Naive thymus-derived CD8-positive, alpha-beta T cell (primary cell): ENCODE measurements around the gene RALGAPA2. TPM values are rescaled to one million over a fixed set of nuclear protein-coding genes. Genes with fewer than 3 reads are reported as not detected.

Experiments used
- ATAC-seq, 2 donors: fragments of 150-1000 bp; cut with Tn5 transposase in 1 of 2; sonication (Bioruptor Pico), chemical (Tn5 transposase) in 1 of 2; 1 replicate in 1 of 2; 2 replicates in 1 of 2; pipeline ENCODE4 v1.10.0; 2021; ENCODE audit warnings: mild to moderate bottlenecking in 2 of 2, moderate library complexity in 2 of 2
- POLR2A ChIA-PET: fragments of 350-600 bp; sonication (Branson Sonifier 250); formaldehyde crosslinking; loops from one replicate; lab custom pipeline; 2021; ENCODE audit warnings: antibody characterized with exemption; lab: Charles Lee
- DNase-seq, 10 donors: peaks; one replicate each; pipeline versions ENCODE4 v3.0.0 to v3.0.0-alpha.2; 2020 to 2022
- H3K27ac Mint-ChIP-seq, 10 donors: one replicate each; pipeline ENCODE4 v1.8.0; 2020 to 2022; ENCODE audit warnings: mild to moderate bottlenecking in 10 of 10, mixed read lengths in 10 of 10, moderate library complexity in 4 of 10, inconsistent platforms in 1 of 10
- H3K27me3 Mint-ChIP-seq, 5 donors: one replicate each; pipeline ENCODE4 v1.8.0; 2021 to 2022; ENCODE audit warnings: mixed read lengths in 5 of 5
- H3K36me3 Mint-ChIP-seq, 3 donors: one replicate each; pipeline ENCODE4 v1.8.0; 2020 to 2022; ENCODE audit warnings: mixed read lengths in 3 of 3, mild to moderate bottlenecking in 2 of 3, inconsistent platforms in 1 of 3
- H3K4me1 Mint-ChIP-seq, 4 donors: one replicate each; pipeline ENCODE4 v1.8.0; 2021 to 2022; ENCODE audit warnings: mixed read lengths in 4 of 4
- H3K4me3 Mint-ChIP-seq, 10 donors: one replicate each; pipeline ENCODE4 v1.8.0; 2020 to 2022; ENCODE audit warnings: mild to moderate bottlenecking in 10 of 10, mixed read lengths in 10 of 10, moderate library complexity in 6 of 10, inconsistent platforms in 1 of 10
- H3K9me3 Mint-ChIP-seq, 9 donors: one replicate each; pipeline ENCODE4 v1.8.0; 2020 to 2022; ENCODE audit warnings: mixed read lengths in 9 of 9, mild to moderate bottlenecking in 3 of 9, inconsistent platforms in 1 of 9, moderate library complexity in 1 of 9
- polyA plus RNA-seq, 3 donors: library from polyadenylated mRNA; unstranded; fragments of 300-500 nt; fragmentation: Illumina TruSeq; gene quantifications; one replicate each; pipeline ENCODE4 v1.2.3, GENCODE V29; 2021
- total RNA-seq, 8 experiments: library from RNA in 2 of 8; stranded (reverse) in 2 of 8; gene quantifications; one replicate each; pipeline ENCODE4 v1.2.3 and lab custom pipeline; 2021 to 2026

RALGAPA2 gene
- total and polyA plus RNA-seq, 5 experiments from 2014 or later = 4.5 to 32.0 (median 6.8) TPM

DNA sequence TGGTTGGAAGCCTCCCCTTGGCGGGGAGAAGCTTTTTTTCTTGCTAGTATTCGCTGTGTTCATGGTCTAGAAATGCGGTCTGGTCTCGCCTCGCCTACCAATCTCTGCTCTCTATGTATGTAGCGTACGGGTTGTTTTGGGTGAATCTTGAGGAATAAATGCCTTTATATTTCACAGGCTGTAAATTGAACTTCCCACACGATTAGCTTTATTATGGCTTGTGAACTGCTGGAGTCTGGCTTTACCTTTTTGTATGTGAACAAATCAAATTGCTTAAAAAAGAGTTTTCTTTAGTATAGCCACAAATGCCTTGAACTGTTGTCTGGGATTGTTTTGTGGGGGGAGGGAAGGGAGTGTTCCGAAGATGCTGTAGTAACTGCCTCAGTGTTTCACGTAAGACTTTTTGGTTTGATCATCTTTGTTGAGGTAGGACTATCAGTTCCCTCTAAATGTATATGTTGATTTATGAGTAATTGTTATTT is 342.3 kb downstream of the RALGAPA2 start:
- Mint-ChIP-seq H3K27ac (no peak overlapping the region), H3K4me1 (peaks cover 5 to 14% (median 10%) of the 10 kb centered on the region in 4 donors), H3K27me3 (peaks cover 30 to 74% (median 56%) of the 10 kb centered on the region in 5 donors), H3K36me3 (peaks cover 0 to 5% (median 5%) of the 10 kb centered on the region in 3 donors), H3K4me3 (peak overlapping the region; percentile 4 to 81 (median 36)), H3K9me3 (peaks cover 0 to 3% (median 0%) of the 10 kb centered on the region in 9 donors)
- ATAC-seq = no peak
- POLR2A ChIA-PET = no interaction called here
- DNase-seq = no peak

GRCh38 chr20:20369250-20370093 is 343.0 kb downstream of the RALGAPA2 start:
- peaks cover 0 to 5% (median 5%) of the 10 kb centered on the region in 3 donors for H3K36me3 Mint-ChIP-seq
- no peak for ATAC-seq
- peaks cover 30 to 74% (median 53%) of the 10 kb centered on the region in 5 donors for H3K27me3 Mint-ChIP-seq
- POLR2A ChIA-PET = no interaction called here
- H3K9me3 Mint-ChIP-seq = peaks cover 0 to 3% (median 0%) of the 10 kb centered on the region in 9 donors
- H3K4me1 Mint-ChIP-seq = peaks cover 5 to 14% (median 10%) of the 10 kb centered on the region in 4 donors
- no peak overlapping the region for H3K27ac Mint-ChIP-seq
- no peak for DNase-seq
- H3K4me3 Mint-ChIP-seq = peak overlapping the region in 9 of 10 donors; percentile 25 to 81 (median 38)

GRCh38 chr20:20368418-20369249 is 343.8 kb downstream of the RALGAPA2 start:
- H3K36me3 Mint-ChIP-seq = peaks cover 0 to 5% (median 5%) of the 10 kb centered on the region in 3 donors
- POLR2A ChIA-PET = no interaction called here
- ATAC-seq (no peak), DNase-seq (no peak)
- peaks cover 5 to 20% (median 13%) of the 10 kb centered on the region in 4 donors for H3K4me1 Mint-ChIP-seq
- H3K9me3 Mint-ChIP-seq = peaks cover 0 to 3% (median 0%) of the 10 kb centered on the region in 9 donors
- H3K27ac Mint-ChIP-seq = no peak overlapping the region
- H3K27me3 Mint-ChIP-seq = peaks cover 26 to 68% (median 51%) of the 10 kb centered on the region in 5 donors
- H3K4me3 Mint-ChIP-seq = no peak overlapping the region

DNA sequence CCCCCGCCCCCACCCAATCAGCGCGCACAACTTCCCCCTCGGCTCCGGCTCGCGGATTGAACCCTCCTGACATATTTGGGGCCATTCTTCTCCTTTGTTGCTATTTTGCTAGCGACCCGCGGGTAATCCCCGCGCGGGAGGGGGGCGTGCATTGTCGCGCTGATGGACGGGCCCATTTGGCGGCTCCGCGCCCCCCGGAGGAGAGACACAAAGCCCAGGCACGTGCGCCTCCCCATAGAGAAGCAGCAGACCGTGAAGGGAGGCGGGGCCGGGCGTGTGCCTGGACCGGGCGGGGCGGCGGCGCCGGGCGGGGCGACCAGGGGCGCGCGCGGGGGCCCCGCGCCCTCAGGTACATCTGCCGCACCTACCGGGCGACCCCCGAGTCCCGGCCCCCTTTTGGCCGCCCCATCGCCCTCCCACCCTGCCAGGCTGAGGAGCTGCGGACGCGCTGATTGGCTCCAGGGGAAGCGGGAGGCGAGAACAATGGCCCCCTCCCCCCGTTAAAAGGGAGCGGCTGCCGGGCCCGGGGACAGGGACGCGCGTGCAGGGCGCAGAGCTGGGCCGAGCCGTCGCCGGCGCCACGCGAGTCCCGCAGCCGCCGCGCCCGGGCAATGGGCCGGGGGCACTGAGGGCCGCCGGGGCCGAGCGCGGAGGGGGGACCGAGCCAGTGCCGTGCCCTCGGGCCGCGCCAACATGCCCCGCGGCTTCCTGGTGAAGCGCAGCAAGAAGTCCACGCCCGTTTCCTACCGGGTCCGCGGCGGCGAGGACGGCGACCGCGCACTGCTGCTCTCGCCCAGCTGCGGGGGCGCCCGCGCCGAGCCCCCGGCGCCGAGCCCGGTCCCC is 344.6 kb downstream of the RALGAPA2 start, which contains the start of gene INSM1:
INSM1 (plus strand) TSS at position 530 of the 843 bp plus-strand sequence; CDS start at position 694, 164 bp downstream.
- POLR2A ChIA-PET = no interaction called here
- H3K9me3 Mint-ChIP-seq = peaks cover 0 to 3% (median 0%) of the 10 kb centered on the region in 9 donors
- no peak for DNase-seq
- peaks cover 29 to 68% (median 49%) of the 10 kb centered on the region in 5 donors for H3K27me3 Mint-ChIP-seq
- H3K36me3 Mint-ChIP-seq = peaks cover 0 to 5% (median 5%) of the 10 kb centered on the region in 3 donors
- ATAC-seq = no peak
- H3K4me3 Mint-ChIP-seq = peak within 1 kb of the TSS in 4 of 10 donors; percentile 18 to 70 (median 55)
- no peak within 1 kb of the TSS for H3K27ac Mint-ChIP-seq
- peaks cover 5 to 22% (median 19%) of the 10 kb centered on the region in 4 donors for H3K4me1 Mint-ChIP-seq

DNA sequence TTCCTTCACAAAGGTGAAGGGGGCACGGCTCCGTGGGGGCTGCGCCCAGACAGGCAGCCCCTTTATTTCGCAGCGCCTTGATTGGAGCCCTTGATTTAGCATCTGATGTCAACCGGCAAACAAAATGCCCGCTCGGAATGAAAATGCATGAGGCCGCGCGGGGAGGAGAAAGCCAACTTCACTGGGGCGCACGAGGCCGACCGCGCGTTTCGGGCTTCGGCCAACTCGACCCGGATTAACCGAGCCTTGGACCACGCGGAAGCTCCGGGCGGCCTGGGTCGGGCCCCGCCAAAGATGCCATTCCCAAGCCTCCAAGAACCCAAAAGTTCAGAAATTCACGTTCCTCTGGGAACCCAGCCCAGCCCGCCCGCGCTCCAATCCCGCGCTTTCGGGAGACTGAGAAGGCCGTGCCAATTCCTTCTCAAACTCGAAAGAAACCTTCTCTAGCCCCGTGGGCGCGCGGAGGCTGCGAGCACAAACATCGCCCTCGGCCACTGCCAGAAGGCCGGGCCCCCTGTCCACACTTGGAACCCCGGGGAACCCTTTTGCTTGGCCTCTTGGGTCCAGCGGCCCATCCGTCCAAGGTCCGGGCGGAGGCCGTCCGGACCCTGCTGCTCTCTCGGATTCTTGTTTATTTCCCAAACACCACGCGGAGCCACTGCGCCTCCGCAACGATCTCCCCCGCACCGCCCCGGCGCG is 345.4 kb downstream of the RALGAPA2 start:
- Mint-ChIP-seq H3K27me3 (peaks cover 30 to 68% (median 49%) of the 10 kb centered on the region in 5 donors), H3K9me3 (peaks cover 0 to 3% (median 0%) of the 10 kb centered on the region in 9 donors), H3K4me1 (peaks cover 3 to 28% (median 23%) of the 10 kb centered on the region in 4 donors), H3K4me3 (peak overlapping the region in 3 of 10 donors; percentile 18 to 61 (median 49)), H3K36me3 (peaks cover 0 to 5% (median 5%) of the 10 kb centered on the region in 3 donors), H3K27ac (no peak overlapping the region)
- ATAC-seq = no peak
- DNase-seq = no peak
- POLR2A ChIA-PET = no interaction called here

- DNase-seq (no peak), ATAC-seq (no peak)
- Mint-ChIP-seq H3K9me3 (peaks cover 0 to 3% (median 0%) of the 10 kb centered on the region in 9 donors), H3K36me3 (peaks cover 0 to 5% (median 5%) of the 10 kb centered on the region in 3 donors), H3K27ac (no peak overlapping the region), H3K4me1 (peaks cover 3 to 30% (median 23%) of the 10 kb centered on the region in 4 donors), H3K27me3 (peaks cover 27 to 68% (median 50%) of the 10 kb centered on the region in 5 donors), H3K4me3 (peak overlapping the region in 6 of 10 donors; percentile 10 to 60 (median 44))
- POLR2A ChIA-PET = no interaction called here
Measured at GRCh38 chr20:20366551-20366875, 345.9 kb downstream of the RALGAPA2 start.

DNA sequence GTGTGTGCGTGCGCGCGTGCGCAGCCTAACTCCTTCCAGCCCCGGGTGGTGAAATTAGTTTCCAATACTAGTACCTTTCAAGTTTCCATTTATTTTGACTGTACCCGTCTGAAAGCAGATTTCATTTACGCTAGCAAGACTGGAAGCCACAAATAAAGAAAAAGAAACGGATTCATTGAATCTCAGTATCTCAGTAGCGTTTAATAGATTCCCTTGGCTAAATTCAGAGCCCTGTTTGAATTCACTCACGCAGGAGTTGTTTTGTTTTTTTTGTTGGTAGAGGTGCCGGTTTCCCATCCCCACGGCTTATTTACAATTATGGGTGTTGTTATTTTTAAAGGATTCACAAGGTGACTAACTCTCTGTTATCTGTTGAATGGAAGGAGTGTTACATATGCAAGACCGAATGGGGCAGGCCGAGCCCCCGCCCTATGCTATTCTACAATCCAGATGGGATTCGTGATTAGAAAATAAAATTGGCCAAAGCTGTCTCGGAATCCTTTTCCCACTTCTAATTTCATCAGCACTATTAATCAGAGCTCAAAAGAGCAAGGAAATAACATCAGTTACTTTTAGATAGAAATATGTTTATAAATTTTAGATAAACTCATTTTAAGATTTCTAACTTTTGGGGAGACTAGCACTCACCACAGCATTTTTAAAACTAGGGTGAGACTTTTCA is 346.8 kb downstream of the RALGAPA2 start:
- DNase-seq = no peak
- peaks cover 0 to 3% (median 0%) of the 10 kb centered on the region in 9 donors for H3K9me3 Mint-ChIP-seq
- no peak overlapping the region for H3K27ac Mint-ChIP-seq
- ATAC-seq = no peak
- POLR2A ChIA-PET = no interaction called here
- peaks cover 22 to 68% (median 48%) of the 10 kb centered on the region in 5 donors for H3K27me3 Mint-ChIP-seq
- H3K4me1 Mint-ChIP-seq = peaks cover 5 to 35% (median 27%) of the 10 kb centered on the region in 4 donors
- H3K4me3 Mint-ChIP-seq = peak overlapping the region in 2 of 10 donors; percentile 10 to 16
- H3K36me3 Mint-ChIP-seq = peaks cover 0 to 5% (median 5%) of the 10 kb centered on the region in 3 donors

GRCh38 chr20:20364593-20365479 is 347.6 kb downstream of the RALGAPA2 start:
- H3K4me1 Mint-ChIP-seq = peaks cover 5 to 38% (median 31%) of the 10 kb centered on the region in 4 donors
- H3K27me3 Mint-ChIP-seq = peaks cover 20 to 64% (median 47%) of the 10 kb centered on the region in 5 donors
- peaks cover 0 to 1% (median 0%) of the 10 kb centered on the region in 9 donors for H3K9me3 Mint-ChIP-seq
- no peak for DNase-seq
- no peak overlapping the region for H3K27ac Mint-ChIP-seq
- no peak overlapping the region for H3K4me3 Mint-ChIP-seq
- POLR2A ChIA-PET = no interaction called here
- no peak for ATAC-seq
- peaks cover 0 to 1% (median under 1%) of the 10 kb centered on the region in 3 donors for H3K36me3 Mint-ChIP-seq

DNA sequence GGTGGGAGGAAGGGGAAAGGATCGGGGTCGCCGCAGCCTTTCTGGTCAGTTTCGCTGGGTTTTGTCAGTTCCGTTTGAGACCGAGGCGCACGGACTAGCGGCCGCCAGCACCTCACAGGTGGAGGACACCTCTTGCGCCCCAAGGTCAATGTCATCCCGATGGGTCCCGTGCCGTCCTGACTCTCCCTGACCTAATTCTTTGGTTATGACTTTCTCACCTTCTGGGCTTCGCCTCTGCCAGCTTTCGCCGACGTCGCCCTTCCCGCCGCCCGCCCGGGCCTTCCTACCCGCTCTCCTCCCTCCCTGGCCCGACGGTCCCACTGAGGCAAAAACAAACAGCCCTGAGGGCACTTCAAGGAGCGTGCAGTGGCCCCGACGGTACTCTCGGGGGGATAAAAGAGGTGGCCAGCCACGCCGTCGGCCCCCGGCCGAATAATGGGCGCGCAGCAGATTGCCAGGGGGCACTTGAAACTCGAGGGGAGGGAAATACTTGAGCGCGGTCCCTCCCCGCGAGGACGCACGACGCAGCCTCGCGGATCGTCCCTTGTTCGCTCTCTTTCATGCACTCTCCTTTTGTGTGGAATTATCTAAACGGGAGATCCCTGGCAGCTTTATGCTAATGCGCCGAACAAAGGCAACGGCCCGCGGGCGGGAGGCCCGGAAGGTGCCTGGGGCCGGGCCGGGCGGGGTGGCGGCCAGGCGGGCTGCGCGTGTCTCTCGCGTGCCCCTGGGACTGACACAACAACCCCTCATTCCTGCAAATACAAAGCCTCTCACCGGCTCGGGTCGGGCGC is 348.4 kb downstream of the RALGAPA2 start:
- POLR2A ChIA-PET = no interaction called here
- Mint-ChIP-seq H3K4me3 (no peak overlapping the region), H3K27ac (no peak overlapping the region), H3K36me3 (no peaks in the 10 kb centered on the region), H3K9me3 (no peaks in the 10 kb centered on the region), H3K27me3 (peaks cover 20 to 64% (median 49%) of the 10 kb centered on the region in 5 donors), H3K4me1 (peaks cover 7 to 42% (median 34%) of the 10 kb centered on the region in 4 donors)
- ATAC-seq (no peak), DNase-seq (no peak)
